Measurements from ENCODE around the gene CDH24. TPM values are rescaled to one million over a fixed set of nuclear protein-coding genes. Genes with fewer than 3 reads are reported as not detected.

The CDH24 gene
- total RNA-seq, 5 donors from 2014 or later (not counting 1 experiment from before 2014, with no cell fraction given) = 1.2 to 3.0 (median 1.6) TPM

DNA sequence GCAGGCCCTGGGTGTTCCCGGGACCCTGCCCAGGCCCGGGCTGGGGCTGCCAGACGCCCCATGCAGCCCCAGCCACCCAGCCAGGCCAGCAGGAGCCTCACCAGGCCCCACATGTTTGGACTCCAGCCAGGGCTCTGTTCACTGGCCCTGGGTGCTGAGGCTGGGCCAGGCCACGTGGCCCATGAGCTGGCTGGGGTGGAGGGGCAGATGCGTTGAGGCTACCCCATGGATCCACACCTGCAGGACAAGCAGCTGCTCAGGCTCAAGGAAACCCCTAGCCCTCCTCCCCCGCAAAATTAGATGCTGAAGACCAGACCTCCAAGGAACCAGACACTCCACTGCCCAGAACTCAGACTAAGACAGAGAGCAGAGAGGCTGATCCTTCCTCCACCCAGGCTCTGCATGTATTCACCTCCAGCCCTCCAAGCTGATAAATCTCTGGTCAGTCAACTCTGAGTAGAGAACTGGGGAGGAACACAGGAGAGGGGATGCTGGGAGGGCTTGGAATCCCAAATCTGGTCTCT, 1.6 kb downstream of the CDH24 start:
- H3K9me3 Mint-ChIP-seq = no peaks in the 10 kb centered on the region
- peaks cover 12 to 18% of the 10 kb centered on the region in 2 donors for H3K36me3 ChIP-seq (ENCODE audit: control insufficient read depth in 2 of 2, extremely low read depth in 1 of 2, insufficient read depth in 1 of 2, low read length in 1 of 2)
- CTCF ChIA-PET = interaction anchor here (0.6 to 7.8 kb wide), 10 partner anchors 13 to 83 kb away, joined by 3 to 140 read pairs (median 4); no protein-coding TSS in a partner anchor
- no peak overlapping the region for H3K27ac ChIP-seq (ENCODE audit: low read length)
- peaks cover 6 to 20% of the 10 kb centered on the region in 2 experiments for H3K4me1 ChIP-seq (ENCODE audit: control insufficient read depth in 1 of 2, extremely low read depth in 1 of 2, insufficient read depth in 2 of 2, low read length in 2 of 2)
- H3K27ac Mint-ChIP-seq = no peak overlapping the region
- 75% methylated on average over 5 of the region's 6 CpGs for WGBS (ENCODE audit: insufficient coverage)
- H3K27me3 Mint-ChIP-seq = no peaks in the 10 kb centered on the region
- POLR2A ChIA-PET = interaction anchor here (0.5 to 0.6 kb wide), 2 partner anchors 86 to 257 kb away, joined by 5 to 7 read pairs; no protein-coding TSS in a partner anchor
- H3K4me3 Mint-ChIP-seq = peak overlapping the region; percentile 81 to 82 (median 82)
- ATAC-seq (replicated peaks in 1 of 4) = peak in 1 of 4 experiments; percentile 1
- H3K4me3 ChIP-seq (ENCODE audit: control insufficient read depth in 1 of 2, extremely low read depth in 1 of 2, low read length in 1 of 2) = no peak overlapping the region
- no peak for DNase-seq
- peaks cover 14 to 21% (median 17%) of the 10 kb centered on the region in 3 donors for H3K4me1 Mint-ChIP-seq
- peaks cover 9% of the 10 kb centered on the region for H3K36me3 Mint-ChIP-seq
- H3K27me3 ChIP-seq (replicated peaks in 1 of 2; ENCODE audit: control insufficient read depth in 2 of 2, extremely low read depth in 1 of 2, insufficient read depth in 2 of 2, low read length in 1 of 2) = peaks cover 0 to 6% of the 10 kb centered on the region in 2 experiments
- H3K9me3 ChIP-seq = no peaks in the 10 kb centered on the region

DNA sequence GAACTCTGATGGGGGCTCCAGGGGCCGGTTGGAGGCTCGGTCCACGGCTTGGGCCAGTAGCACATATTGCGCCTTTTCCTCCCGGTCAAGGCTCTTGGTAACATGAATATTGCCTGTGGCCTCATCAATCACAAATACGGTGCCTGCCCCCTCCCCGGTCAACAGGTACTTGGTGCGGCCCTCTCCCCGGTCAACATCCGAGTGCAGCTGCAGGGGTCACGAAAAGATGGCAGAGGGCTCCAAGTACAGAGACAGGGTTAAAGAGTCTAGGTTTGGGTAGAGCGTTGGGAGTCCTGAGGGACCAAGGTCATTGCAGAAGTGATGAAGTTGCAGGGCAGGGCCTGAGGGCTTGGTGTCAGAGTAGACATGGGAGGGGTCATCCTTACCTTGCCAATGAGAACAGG, 2.2 kb downstream of the CDH24 start:
- H3K9me3 ChIP-seq = no peaks in the 10 kb centered on the region
- Mint-ChIP-seq H3K4me3 (no peak overlapping the region), H3K9me3 (no peaks in the 10 kb centered on the region), H3K27me3 (no peaks in the 10 kb centered on the region), H3K36me3 (peaks cover 8% of the 10 kb centered on the region), H3K27ac (no peak overlapping the region), H3K4me1 (peaks cover 14 to 21% (median 17%) of the 10 kb centered on the region in 3 donors)
- no peak overlapping the region for H3K27ac ChIP-seq (ENCODE audit: low read length)
- CTCF ChIA-PET = interaction anchor here (0.6 to 7.8 kb wide), 12 partner anchors 14 to 70 kb away, joined by 3 to 140 read pairs (median 4); no protein-coding TSS in a partner anchor
- POLR2A ChIA-PET = interaction anchor here in 1 of 2 donors (0.5 to 0.6 kb wide), 2 partner anchors 44 to 85 kb away, joined by 7 read pairs; no protein-coding TSS in a partner anchor
- H3K4me3 ChIP-seq (ENCODE audit: control insufficient read depth in 1 of 2, extremely low read depth in 1 of 2, low read length in 1 of 2) = no peak overlapping the region
- WGBS (ENCODE audit: insufficient coverage) = over 99% methylated on average over 12 of the region's 12 CpGs
- H3K4me1 ChIP-seq (ENCODE audit: control insufficient read depth in 1 of 2, extremely low read depth in 1 of 2, insufficient read depth in 2 of 2, low read length in 2 of 2) = peaks cover 6 to 20% of the 10 kb centered on the region in 2 experiments
- DNase-seq (no peak), ATAC-seq (replicated peaks in 1 of 4) (no peak)
- H3K36me3 ChIP-seq (ENCODE audit: control insufficient read depth in 2 of 2, extremely low read depth in 1 of 2, insufficient read depth in 1 of 2, low read length in 1 of 2) = peaks cover 12 to 13% of the 10 kb centered on the region in 2 donors
- peaks cover 0 to 6% of the 10 kb centered on the region in 2 experiments for H3K27me3 ChIP-seq (replicated peaks in 1 of 2; ENCODE audit: control insufficient read depth in 2 of 2, extremely low read depth in 1 of 2, insufficient read depth in 2 of 2, low read length in 1 of 2)

DNA sequence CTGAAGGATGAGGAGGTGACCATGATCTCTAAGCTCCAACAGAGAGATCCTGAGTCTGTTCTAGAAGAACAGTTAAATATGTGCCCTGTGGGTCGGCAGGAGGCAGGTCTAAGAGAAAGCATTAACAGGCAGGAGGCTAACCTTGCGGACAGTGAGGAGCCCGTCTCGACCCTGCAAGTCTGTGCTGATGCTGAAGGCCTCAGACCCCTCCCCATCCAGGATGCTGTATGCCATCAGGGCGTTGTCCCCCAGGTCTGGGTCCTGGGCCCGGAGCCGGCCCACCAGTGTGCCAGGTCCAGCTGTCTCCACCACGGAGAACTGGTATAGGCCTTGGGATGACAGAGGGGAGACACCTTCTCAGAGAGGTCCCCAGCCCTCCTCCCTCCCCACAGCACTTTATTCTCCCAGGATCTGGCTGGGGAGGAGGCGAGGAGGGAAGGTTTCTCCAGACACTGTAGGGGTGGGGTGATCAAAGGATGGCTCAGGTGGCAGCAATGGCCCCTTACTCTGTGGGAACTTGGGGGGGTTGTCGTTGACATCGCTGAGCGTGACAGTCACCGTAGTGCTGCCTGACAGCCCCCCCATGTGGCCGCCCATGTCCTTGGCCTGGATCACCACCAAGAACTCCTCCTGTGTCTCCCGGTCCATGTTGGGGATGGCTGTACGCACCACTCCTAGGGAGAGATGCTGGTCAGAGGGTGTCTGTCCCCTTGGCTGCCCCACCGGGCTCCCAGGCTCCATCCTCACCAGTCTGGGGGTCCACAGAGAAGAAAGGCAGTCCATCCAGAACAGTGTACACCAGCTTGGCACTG, 3.1 kb downstream of the CDH24 start:
- Mint-ChIP-seq H3K4me1 (peaks cover 14 to 21% (median 17%) of the 10 kb centered on the region in 3 donors), H3K36me3 (peaks cover 3% of the 10 kb centered on the region), H3K27ac (no peak overlapping the region), H3K4me3 (no peak overlapping the region), H3K9me3 (no peaks in the 10 kb centered on the region), H3K27me3 (no peaks in the 10 kb centered on the region)
- peak in 12 of 35 experiments; percentile 19 to 50 (median 30) for DNase-seq
- Histone ChIP-seq H3K36me3 (ENCODE audit: control insufficient read depth in 2 of 2, extremely low read depth in 1 of 2, insufficient read depth in 1 of 2, low read length in 1 of 2) (peaks cover 5 to 8% of the 10 kb centered on the region in 2 donors), H3K9me3 (no peaks in the 10 kb centered on the region), H3K27ac (ENCODE audit: low read length) (no peak overlapping the region), H3K4me1 (ENCODE audit: control insufficient read depth in 1 of 2, extremely low read depth in 1 of 2, insufficient read depth in 2 of 2, low read length in 2 of 2) (peaks cover 6 to 20% of the 10 kb centered on the region in 2 experiments), H3K4me3 (ENCODE audit: control insufficient read depth in 1 of 2, extremely low read depth in 1 of 2, low read length in 1 of 2) (no peak overlapping the region), H3K27me3 (replicated peaks in 1 of 2; ENCODE audit: control insufficient read depth in 2 of 2, extremely low read depth in 1 of 2, insufficient read depth in 2 of 2, low read length in 1 of 2) (peaks cover 0 to 6% of the 10 kb centered on the region in 2 experiments)
- 65% methylated on average over 9 of the region's 17 CpGs for WGBS (ENCODE audit: insufficient coverage)
- ChIA-PET CTCF (interaction anchor here (0.6 to 3.4 kb wide), 9 partner anchors 20 to 69 kb away, joined by 3 to 26 read pairs (median 4); no protein-coding TSS in a partner anchor), POLR2A (interaction anchor here in 1 of 2 donors (0.6 kb wide), 1 partner anchor 43 kb away, joined by 7 read pairs; no protein-coding TSS in a partner anchor)
- no peak for ATAC-seq (replicated peaks in 1 of 4)

DNA sequence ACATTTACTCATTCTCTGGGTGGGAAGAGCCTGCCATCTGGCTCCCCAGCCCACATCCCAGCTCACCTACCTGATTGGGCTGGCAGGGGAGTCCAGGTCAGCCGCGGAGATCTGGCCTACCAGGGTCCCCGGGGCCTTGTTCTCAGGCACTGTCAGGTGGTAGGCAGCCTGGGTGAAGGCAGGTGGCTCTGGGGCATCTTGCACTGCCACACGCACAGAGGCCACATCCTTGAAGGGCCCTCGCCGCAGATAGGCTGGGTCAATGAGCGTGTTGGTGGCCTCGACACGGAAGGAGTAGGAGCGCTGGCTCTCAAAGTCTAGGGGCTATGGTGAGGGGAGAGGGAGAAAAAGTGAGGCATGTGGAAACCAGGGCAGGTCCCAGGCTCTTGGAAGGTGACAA, 3.9 kb downstream of the CDH24 start:
- ATAC-seq (replicated peaks in 1 of 4) (no peak), DNase-seq (no peak)
- H3K27ac ChIP-seq (ENCODE audit: low read length) = no peak overlapping the region
- no peak overlapping the region for H3K27ac Mint-ChIP-seq
- 97% methylated on average over 10 of the region's 10 CpGs for WGBS (ENCODE audit: insufficient coverage)
- H3K4me1 Mint-ChIP-seq = peaks cover 14 to 21% (median 17%) of the 10 kb centered on the region in 3 donors
- no peak overlapping the region for H3K4me3 Mint-ChIP-seq
- ChIA-PET POLR2A (no interaction called here), CTCF (interaction anchor here (0.7 to 3.4 kb wide), 4 partner anchors 46 to 67 kb away, joined by 3 to 26 read pairs (median 4); no protein-coding TSS in a partner anchor)
- peaks cover 0 to under 1% of the 10 kb centered on the region in 2 donors for H3K36me3 ChIP-seq (ENCODE audit: control insufficient read depth in 2 of 2, extremely low read depth in 1 of 2, insufficient read depth in 1 of 2, low read length in 1 of 2)
- no peak overlapping the region for H3K4me3 ChIP-seq (ENCODE audit: control insufficient read depth in 1 of 2, extremely low read depth in 1 of 2, low read length in 1 of 2)
- no peaks in the 10 kb centered on the region for H3K9me3 Mint-ChIP-seq
- no peaks in the 10 kb centered on the region for H3K9me3 ChIP-seq
- peaks cover 6 to 20% of the 10 kb centered on the region in 2 experiments for H3K4me1 ChIP-seq (ENCODE audit: control insufficient read depth in 1 of 2, extremely low read depth in 1 of 2, insufficient read depth in 2 of 2, low read length in 2 of 2)
- H3K27me3 ChIP-seq (replicated peaks in 1 of 2; ENCODE audit: control insufficient read depth in 2 of 2, extremely low read depth in 1 of 2, insufficient read depth in 2 of 2, low read length in 1 of 2) = peaks cover 0 to 6% of the 10 kb centered on the region in 2 experiments
- no peaks in the 10 kb centered on the region for H3K36me3 Mint-ChIP-seq
- H3K27me3 Mint-ChIP-seq = no peaks in the 10 kb centered on the region

DNA sequence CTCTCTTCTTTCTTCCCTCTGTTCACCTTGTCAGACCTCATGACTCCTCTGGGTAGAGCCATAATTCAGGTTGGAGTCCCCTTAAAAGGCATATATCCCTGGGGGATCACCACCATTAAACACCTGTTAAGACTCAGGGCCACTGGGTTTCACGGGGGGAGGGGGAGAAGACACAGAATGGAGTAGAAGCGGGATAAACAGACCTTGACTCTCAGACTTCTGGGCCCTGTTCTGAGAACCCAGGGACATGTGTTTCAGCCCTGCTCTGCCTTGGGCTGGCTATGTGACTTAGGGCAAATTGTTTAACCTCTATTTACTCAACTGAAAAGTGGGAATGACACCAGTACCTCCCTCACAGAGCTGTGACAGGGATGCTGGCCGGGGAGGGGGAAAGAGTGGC, 4.6 kb downstream of the CDH24 start:
- Mint-ChIP-seq H3K4me1 (peaks cover 10 to 15% (median 12%) of the 10 kb centered on the region in 3 donors), H3K27me3 (no peaks in the 10 kb centered on the region), H3K4me3 (no peak overlapping the region), H3K27ac (no peak overlapping the region), H3K36me3 (no peaks in the 10 kb centered on the region), H3K9me3 (no peaks in the 10 kb centered on the region)
- no peak overlapping the region for H3K4me3 ChIP-seq (ENCODE audit: control insufficient read depth in 1 of 2, extremely low read depth in 1 of 2, low read length in 1 of 2)
- H3K36me3 ChIP-seq (ENCODE audit: control insufficient read depth in 2 of 2, extremely low read depth in 1 of 2, insufficient read depth in 1 of 2, low read length in 1 of 2) = no peaks in the 10 kb centered on the region
- H3K9me3 ChIP-seq = no peaks in the 10 kb centered on the region
- ChIA-PET POLR2A (no interaction called here), CTCF (interaction anchor here (1.9 to 3.4 kb wide), 2 partner anchors 66 to 67 kb away, joined by 5 to 26 read pairs; no protein-coding TSS in a partner anchor)
- no peak for ATAC-seq (replicated peaks in 1 of 4)
- peaks cover 6 to 14% of the 10 kb centered on the region in 2 experiments for H3K4me1 ChIP-seq (ENCODE audit: control insufficient read depth in 1 of 2, extremely low read depth in 1 of 2, insufficient read depth in 2 of 2, low read length in 2 of 2)
- 83% methylated on average over 1 of the region's 3 CpGs for WGBS (ENCODE audit: insufficient coverage)
- H3K27ac ChIP-seq (ENCODE audit: low read length) = no peak overlapping the region
- peaks cover 0 to 6% of the 10 kb centered on the region in 2 experiments for H3K27me3 ChIP-seq (replicated peaks in 1 of 2; ENCODE audit: control insufficient read depth in 2 of 2, extremely low read depth in 1 of 2, insufficient read depth in 2 of 2, low read length in 1 of 2)
- no peak for DNase-seq

DNA sequence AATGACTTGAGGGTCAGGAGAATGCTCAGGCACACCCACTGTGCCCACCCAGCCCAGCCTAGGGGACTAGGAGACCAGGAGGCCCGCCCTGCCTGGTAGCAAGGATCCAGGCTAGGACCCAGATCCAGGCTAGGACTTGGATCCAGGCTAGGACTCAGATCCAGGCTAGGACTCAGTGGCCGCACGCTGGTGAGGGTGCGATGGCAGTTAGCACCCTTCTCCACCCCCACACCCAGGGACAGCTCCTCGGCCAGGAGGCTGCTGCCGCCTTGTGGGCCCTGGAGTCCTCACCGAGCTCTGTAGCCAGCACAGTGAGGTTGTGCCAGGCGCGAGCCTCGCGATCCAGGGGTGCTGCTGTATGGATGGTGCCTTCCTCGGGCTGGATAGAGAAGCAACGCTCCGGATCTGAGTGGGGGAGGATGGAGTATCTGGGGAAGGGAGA, 5.1 kb downstream of the CDH24 start:
- Mint-ChIP-seq H3K4me1 (peaks cover 10 to 15% (median 12%) of the 10 kb centered on the region in 3 donors), H3K27ac (no peak overlapping the region), H3K9me3 (no peaks in the 10 kb centered on the region), H3K4me3 (no peak overlapping the region), H3K27me3 (peaks cover 0 to 3% of the 10 kb centered on the region in 2 donors), H3K36me3 (no peaks in the 10 kb centered on the region)
- ATAC-seq (replicated peaks in 1 of 4) = no peak
- H3K4me1 ChIP-seq (ENCODE audit: control insufficient read depth in 1 of 2, extremely low read depth in 1 of 2, insufficient read depth in 2 of 2, low read length in 2 of 2) = peaks cover 6 to 13% of the 10 kb centered on the region in 2 experiments
- H3K27ac ChIP-seq (ENCODE audit: low read length) = no peak overlapping the region
- H3K27me3 ChIP-seq (replicated peaks in 1 of 2; ENCODE audit: control insufficient read depth in 2 of 2, extremely low read depth in 1 of 2, insufficient read depth in 2 of 2, low read length in 1 of 2) = peaks cover 0 to 6% of the 10 kb centered on the region in 2 experiments
- H3K4me3 ChIP-seq (ENCODE audit: control insufficient read depth in 1 of 2, extremely low read depth in 1 of 2, low read length in 1 of 2) = no peak overlapping the region
- 100% methylated on average over 4 of the region's 14 CpGs for WGBS (ENCODE audit: insufficient coverage)
- ChIA-PET POLR2A (no interaction called here), CTCF (interaction anchor here in 1 of 2 donors (0.5 to 3.4 kb wide), 2 partner anchors 65 to 121 kb away, joined by 3 to 26 read pairs; no protein-coding TSS in a partner anchor)
- no peaks in the 10 kb centered on the region for H3K36me3 ChIP-seq (ENCODE audit: control insufficient read depth in 2 of 2, extremely low read depth in 1 of 2, insufficient read depth in 1 of 2, low read length in 1 of 2)
- H3K9me3 ChIP-seq = no peaks in the 10 kb centered on the region
- DNase-seq = no peak

Measured in T-cell (primary cell).